Epithelial cell of proximal tubule (primary cell): Measurements from ENCODE around the gene ZNF524. TPM values are rescaled to one million over a fixed set of nuclear protein-coding genes. Genes with fewer than 3 reads are reported as not detected.

Source experiments
- DNase-seq: peaks from one replicate; pipeline ENCODE4 v3.0.0-alpha.2; 2011; ENCODE audit warnings: low read depth
- H3K4me3 ChIP-seq: 2 replicates; pipeline ENCODE4 v1.5.1; 2011; ENCODE audit warnings: low read depth, mild to moderate bottlenecking, low read length
- CTCF ChIP-seq: conservative IDR thresholded peaks from 2 replicates; pipeline ENCODE4 v1.5.1; 2012; ENCODE audit warnings: low read depth, mild to moderate bottlenecking, low read length
- total RNA-seq: library from RNA; depleted of rRNA; stranded (reverse); fragments of >200 nt; gene quantifications from 2 replicates; pipeline ENCODE4 v1.2.3, GENCODE V29; 2015

Gene ZNF524
- total RNA-seq, 1 donor from 2014 or later = 18.0 TPM

GRCh38 chr19:55647732-55648584, 47.9 kb downstream of the ZNF524 start, which contains the start of gene CCDC106:
Gene CCDC106 (plus strand): TSS chr19:55648212. CDS start chr19:55649047, 835 bp downstream.
- no peak for DNase-seq
- no peak for TF ChIP-seq CTCF
- peak within 1 kb of the TSS; percentile 88 for H3K4me3 ChIP-seq

- peak overlapping the region; percentile 88 for H3K4me3 ChIP-seq
- TF ChIP-seq CTCF = no peak
- DNase-seq = no peak
Measured at GRCh38 chr19:55648585-55649267, 48.6 kb downstream of the ZNF524 start.

- peak overlapping the region; percentile 88 for H3K4me3 ChIP-seq
- TF ChIP-seq CTCF = no peak
- no peak for DNase-seq
Measured at GRCh38 chr19:55649268-55650125, 49.4 kb downstream of the ZNF524 start.

- no peak overlapping the region for H3K4me3 ChIP-seq
- no peak for TF ChIP-seq CTCF
- no peak for DNase-seq
Measured at GRCh38 chr19:55650126-55650557, 50.1 kb downstream of the ZNF524 start.

GRCh38 chr19:55650602-55651230, 50.6 kb downstream of the ZNF524 start:
- DNase-seq = no peak
- TF ChIP-seq CTCF = no peak

GRCh38 chr19:55651236-55651635, 51.1 kb downstream of the ZNF524 start:
- H3K4me3 ChIP-seq = no peak overlapping the region
- TF ChIP-seq CTCF = no peak
- DNase-seq = no peak

More at GRCh38 chr19:55650602-55651230, 50.6 kb downstream of the ZNF524 start:
- no peak overlapping the region for H3K4me3 ChIP-seq
